GM15510 (cell line): ENCODE results near the gene C2orf80.

ENCODE experiments used
- POLR2A ChIP-seq: IDR thresholded peaks from 3 replicates; pipeline ENCODE4 v1.6.1; 2011; ENCODE audit warnings: borderline replicate concordance; ENCODE audit not compliant: insufficient read length; ENCODE audit errors: extremely low read depth

Gene C2orf80

GRCh38 chr2:208189810-208190503 lies at the start of gene C2orf80:
TSS of gene C2orf80 (minus strand) at chr2:208190030. CDS start at chr2:208186986, 3,044 bp downstream.
- TF ChIP-seq POLR2A: no peak

- TF ChIP-seq POLR2A: no peak
Measured at GRCh38 chr2:208235860-208236259, 46.0 kb upstream of the C2orf80 start.

DNA sequence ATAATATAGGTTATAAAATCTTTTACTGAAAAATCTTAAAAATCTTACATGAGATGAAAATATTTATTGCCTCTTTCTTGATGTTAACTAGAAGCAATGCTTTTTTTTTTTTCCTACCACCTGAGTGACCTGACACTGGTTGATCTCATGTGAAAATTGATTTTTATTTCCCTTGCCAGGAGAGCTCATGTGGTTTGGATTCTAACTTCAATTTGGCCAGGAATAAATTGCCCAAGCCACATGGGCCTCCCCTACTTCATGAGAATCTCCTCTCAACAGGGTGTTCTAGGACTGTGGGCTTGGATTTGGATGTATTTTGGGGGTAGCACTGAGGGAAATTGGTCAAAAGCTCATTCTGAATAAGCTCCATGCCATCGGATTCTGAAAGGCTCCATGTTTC lies 45.0 kb upstream of the C2orf80 start:
- no peak for TF ChIP-seq POLR2A

GRCh38 chr2:208228476-208228875 lies 38.6 kb upstream of the C2orf80 start:
- TF ChIP-seq POLR2A: no peak

- no peak for TF ChIP-seq POLR2A
Measured at GRCh38 chr2:208227581-208228232, 37.9 kb upstream of the C2orf80 start.

DNA sequence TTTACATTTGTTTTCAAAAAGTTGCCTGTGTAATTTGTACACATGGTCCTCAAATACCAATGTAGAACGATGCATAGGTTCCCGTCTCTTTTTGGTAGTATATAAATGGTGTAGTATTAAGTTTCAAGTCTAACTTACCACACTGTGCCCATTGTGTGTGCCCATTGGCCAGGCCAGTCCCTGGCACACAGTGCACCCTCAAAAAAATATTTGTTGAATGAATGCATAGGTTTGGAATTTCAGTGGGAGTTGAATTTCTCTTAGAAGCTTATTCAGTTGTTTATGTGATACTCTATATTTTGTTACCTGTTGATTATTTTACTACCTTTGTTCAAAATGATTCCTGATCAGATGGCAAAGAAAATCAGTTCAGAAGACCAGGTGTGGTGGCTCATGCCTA lies 35.0 kb upstream of the C2orf80 start:
- TF ChIP-seq POLR2A: no peak

DNA sequence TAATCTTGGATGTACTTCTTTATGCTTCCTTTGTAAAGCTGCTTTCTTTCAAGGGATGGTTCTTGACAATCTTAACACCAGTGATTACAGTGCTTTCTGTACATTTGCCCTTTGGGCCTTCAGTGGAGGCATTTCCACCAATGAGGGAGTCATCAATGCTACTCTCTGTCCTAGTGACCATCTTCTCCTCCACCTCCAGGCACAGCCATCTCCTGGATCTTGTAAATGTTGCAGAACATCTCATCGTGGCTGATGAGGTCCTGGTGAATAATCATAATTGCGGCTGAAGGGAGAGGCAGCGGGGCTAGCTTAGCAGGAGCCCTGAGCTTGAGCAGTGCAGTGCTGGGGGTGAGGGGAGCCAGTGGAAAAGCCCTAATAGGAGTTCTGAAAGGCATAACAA lies 32.5 kb upstream of the C2orf80 start:
- TF ChIP-seq POLR2A: no peak

DNA sequence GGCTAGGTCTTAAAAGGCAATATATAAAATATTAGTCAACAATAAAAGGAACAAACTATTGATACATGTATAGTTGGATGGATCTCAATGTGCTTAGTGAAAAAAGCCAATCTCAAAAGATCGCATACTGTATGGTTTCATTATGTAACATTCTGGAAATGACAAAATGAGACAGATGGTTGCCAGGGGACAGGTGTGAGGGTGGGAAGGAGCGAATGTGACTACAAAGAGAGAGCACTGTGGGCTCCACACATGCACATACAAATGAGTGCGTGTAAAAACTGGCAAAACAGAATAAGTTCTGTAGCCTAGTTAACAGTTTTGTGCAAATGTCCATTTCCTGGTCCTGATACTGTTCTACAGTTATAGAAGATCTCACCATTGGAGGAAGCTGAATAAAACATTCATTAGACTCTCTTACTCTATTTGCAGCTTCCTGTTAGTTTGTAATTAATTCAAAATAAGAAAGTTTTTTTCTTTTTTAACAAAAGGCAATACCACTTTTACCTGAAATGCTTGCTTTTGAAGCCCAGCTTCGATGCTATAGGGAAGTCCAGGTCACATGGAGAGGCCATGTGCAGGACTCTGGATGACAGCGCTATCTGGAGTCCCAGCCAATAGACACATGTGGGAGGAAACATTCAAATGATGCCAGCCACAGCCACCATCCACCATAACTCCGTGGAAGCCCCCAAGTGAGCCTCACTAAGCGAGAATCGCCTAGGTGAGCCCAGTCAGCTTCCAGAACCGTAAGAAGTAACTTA lies 21.0 kb upstream of the C2orf80 start:
- no peak for TF ChIP-seq POLR2A

DNA sequence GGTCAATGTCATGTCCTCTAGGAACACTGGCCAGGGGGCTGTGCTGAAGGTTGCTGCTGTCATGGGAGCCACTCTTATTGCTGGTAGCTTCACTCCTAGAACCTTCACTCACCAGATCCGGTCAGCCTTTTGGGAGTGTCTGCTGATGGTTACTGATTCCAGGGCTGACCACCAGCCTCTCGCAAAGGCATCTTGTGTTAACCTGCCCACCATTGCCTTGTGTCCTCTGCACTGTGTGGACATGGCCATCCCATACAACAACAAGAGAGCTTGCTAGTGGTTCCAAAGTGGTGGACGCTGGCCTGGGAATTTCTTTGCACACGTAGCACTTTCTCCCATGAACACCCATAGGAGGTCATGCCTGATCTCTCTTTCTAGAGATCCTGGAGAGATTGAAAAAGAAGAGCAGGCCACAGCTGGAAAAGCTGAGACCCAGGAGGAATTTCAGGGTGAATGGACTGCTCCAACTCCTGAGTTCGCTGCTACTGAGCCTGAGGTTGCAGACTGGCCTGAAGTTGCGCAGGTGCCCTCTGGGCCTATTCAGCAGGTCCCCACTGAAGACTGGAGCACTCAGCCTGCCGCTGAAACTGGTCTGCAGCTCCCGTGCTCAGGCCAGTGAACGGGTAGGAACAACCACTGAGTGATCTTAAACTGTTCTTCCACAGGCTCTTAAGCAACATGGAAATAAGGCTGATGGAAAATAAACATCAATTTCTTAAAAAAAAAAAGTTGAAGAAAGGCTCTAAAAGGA lies 18.7 kb upstream of the C2orf80 start:
- TF ChIP-seq POLR2A: no peak

- no peak for TF ChIP-seq POLR2A
Measured at GRCh38 chr2:208207769-208208168, 17.9 kb upstream of the C2orf80 start.

DNA sequence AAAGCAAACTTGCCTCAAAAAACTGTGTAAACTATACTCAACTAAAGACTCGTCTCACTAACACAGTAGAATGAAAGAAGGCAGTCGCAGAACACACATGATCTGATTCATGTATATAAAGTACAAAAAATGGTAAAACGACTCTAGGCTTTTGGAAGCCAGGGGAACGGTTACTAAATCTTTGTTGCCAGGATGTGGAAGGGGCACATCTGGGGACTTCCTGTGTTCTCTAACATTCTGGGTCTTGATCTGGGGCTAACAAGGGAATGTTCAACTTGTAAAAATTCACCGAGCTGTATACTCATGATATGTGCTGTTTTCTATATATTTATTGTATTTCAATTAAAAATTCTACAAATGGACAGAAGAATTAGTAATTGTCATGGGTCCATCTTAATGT lies 14.3 kb upstream of the C2orf80 start:
- no peak for TF ChIP-seq POLR2A

DNA sequence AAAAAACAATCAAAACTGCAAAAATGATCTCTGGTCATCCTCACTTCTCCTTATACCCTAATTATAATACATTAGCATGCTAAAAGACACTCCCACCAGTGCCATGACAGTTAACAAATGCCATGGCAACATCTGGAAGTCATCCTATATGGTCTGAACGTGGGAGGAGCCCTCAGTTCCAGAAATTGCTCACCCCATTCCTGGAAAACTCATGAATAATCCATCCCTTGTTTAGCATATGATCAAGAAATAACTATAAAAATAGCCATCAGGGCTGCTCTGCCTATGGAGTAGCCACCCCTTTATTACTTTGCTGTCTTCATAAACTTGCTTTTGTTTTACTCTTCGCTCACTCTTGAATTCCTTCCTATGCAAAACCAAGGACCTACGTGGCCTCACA lies 5.7 kb upstream of the C2orf80 start:
- no peak for TF ChIP-seq POLR2A

GRCh38 chr2:208192611-208193236 lies 2.9 kb upstream of the C2orf80 start:
- TF ChIP-seq POLR2A: no peak

DNA sequence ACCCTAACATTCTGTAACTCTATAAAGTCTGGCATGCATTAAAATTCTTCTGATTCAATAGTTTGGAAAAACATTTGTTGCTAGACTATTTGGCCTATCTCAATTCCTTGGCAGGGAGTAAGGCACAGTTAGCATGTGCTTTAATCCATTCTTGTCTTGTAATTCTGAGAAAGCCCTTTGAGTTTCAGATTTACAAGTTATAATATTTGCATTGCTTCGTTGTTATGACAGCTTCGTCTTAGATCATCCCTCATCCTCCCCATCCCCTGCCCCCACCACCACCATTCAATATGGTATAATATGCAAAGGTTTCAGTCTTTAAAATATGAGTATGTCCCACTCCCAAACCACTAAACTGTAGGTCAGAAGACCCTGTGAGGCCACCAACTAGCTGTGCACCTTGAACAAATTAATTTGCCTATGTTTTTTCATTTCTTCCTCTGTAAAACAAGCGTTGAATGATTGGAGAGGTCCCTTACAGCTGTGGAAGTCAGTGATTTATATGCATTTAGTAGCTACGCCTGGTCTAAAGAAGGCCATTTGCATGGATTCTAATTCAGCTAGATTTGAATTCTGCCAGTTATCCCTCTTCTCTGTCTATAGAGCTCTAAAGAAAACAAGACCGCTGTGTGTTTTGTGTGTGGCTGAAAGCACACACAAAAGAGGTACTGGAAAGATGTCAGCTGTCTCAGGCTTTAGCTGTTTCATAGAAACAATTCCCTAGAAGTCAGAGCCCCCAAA lies 591 bp downstream of the C2orf80 start:
- TF ChIP-seq POLR2A: no peak
